Measurements from ENCODE around the gene EIPR1. TPM values are rescaled to one million over a fixed set of nuclear protein-coding genes. Genes with fewer than 3 reads are reported as not detected.

The EIPR1 gene
- total and polyA plus RNA-seq, 2 experiments from 2014 or later: 17.4 to 46.3 TPM

- H3K9me3 Mint-ChIP-seq: peaks cover 2% of the 10 kb centered on the region; the same call in 2 of the 3 replicates
- DNase-seq (ENCODE audit: low spot score) (no peak), ATAC-seq (no peak)
- Histone ChIP-seq H3K36me3 (ENCODE audit: insufficient read depth) (no peaks in the 10 kb centered on the region), H3K4me3 (no peak overlapping the region), H3K9me2 (ENCODE audit: insufficient read depth) (no peaks in the 10 kb centered on the region), H2AFZ (no peak overlapping the region), H3K4me1 (ENCODE audit: insufficient read depth) (no peaks in the 10 kb centered on the region), H3K27me3 (ENCODE audit: insufficient read depth) (no peaks in the 10 kb centered on the region), H3K4me2 (no peak overlapping the region), H4K20me1 (replicated peaks; ENCODE audit: insufficient read depth) (no peaks in the 10 kb centered on the region), H3K27ac (ENCODE audit: low read depth) (no peak overlapping the region), H3K79me2 (replicated peaks; ENCODE audit: insufficient read depth) (no peaks in the 10 kb centered on the region), H3F3A (replicated peaks; ENCODE audit: low read depth) (no peaks in the 10 kb centered on the region)
- H3K27me3 Mint-ChIP-seq (ENCODE audit: insufficient read depth, low read depth, poor library complexity): peaks cover 13% of the 10 kb centered on the region
- no peak overlapping the region for H3K4me3 Mint-ChIP-seq
- no peaks in the 10 kb centered on the region for H3K4me1 Mint-ChIP-seq
- peak overlapping the region; percentile 44; the same call in 1 of the 2 replicates for H3K27ac Mint-ChIP-seq
- no peak for TF ChIP-seq ZNF331 (CRISPR knock-in tag; IDR thresholded peaks at IDR 0.05; ENCODE audit: low read depth)
- TF ChIP-seq JUNB (IDR thresholded peaks at IDR 0.05; ENCODE audit: unreplicated experiment): no peak
- TF ChIP-seq EZH2phosphoT487 (IDR thresholded peaks at IDR 0.05; ENCODE audit: unreplicated experiment): no peak
- no peak for TF ChIP-seq STAT1 (IDR thresholded peaks at IDR 0.05; ENCODE audit: unreplicated experiment)
- no peak for TF ChIP-seq REST (IDR thresholded peaks at IDR 0.05; ENCODE audit: unreplicated experiment)
- no peak for TF ChIP-seq EZH2 (IDR thresholded peaks at IDR 0.05; ENCODE audit: low read depth, unreplicated experiment)
- TF ChIP-seq CTCF (conservative IDR thresholded peaks at IDR 0.05; ENCODE audit: low read depth in 2 of 2): no peak
- peaks cover 7% of the 10 kb centered on the region; the same call in 1 of the 3 replicates for H3K36me3 Mint-ChIP-seq (ENCODE audit: low read depth)
Observed at GRCh38 chr2:3175568-3175955, 202.1 kb downstream of the EIPR1 start.

GRCh38 chr2:3174626-3175567 is 202.7 kb downstream of the EIPR1 start:
- H3K9me2 ChIP-seq (ENCODE audit: insufficient read depth): no peaks in the 10 kb centered on the region
- no peaks in the 10 kb centered on the region for H3K4me1 Mint-ChIP-seq
- H3K27me3 Mint-ChIP-seq (ENCODE audit: insufficient read depth, low read depth, poor library complexity): peaks cover 10% of the 10 kb centered on the region
- H3F3A ChIP-seq (replicated peaks; ENCODE audit: low read depth): no peaks in the 10 kb centered on the region
- H3K27me3 ChIP-seq (ENCODE audit: insufficient read depth): no peaks in the 10 kb centered on the region
- no peak overlapping the region for H3K4me3 Mint-ChIP-seq
- no peaks in the 10 kb centered on the region for H3K36me3 ChIP-seq (ENCODE audit: insufficient read depth)
- no peaks in the 10 kb centered on the region for H3K79me2 ChIP-seq (replicated peaks; ENCODE audit: insufficient read depth)
- no peak overlapping the region for H3K27ac ChIP-seq (ENCODE audit: low read depth)
- DNase-seq (ENCODE audit: low spot score) (no peak), ATAC-seq (no peak)
- H2AFZ ChIP-seq: no peak overlapping the region
- H3K9me3 Mint-ChIP-seq: no peaks in the 10 kb centered on the region; the same call in 2 of the 3 replicates
- no peak overlapping the region for H3K27ac Mint-ChIP-seq
- no peaks in the 10 kb centered on the region for H4K20me1 ChIP-seq (replicated peaks; ENCODE audit: insufficient read depth)
- H3K4me2 ChIP-seq: no peak overlapping the region
- H3K4me1 ChIP-seq (ENCODE audit: insufficient read depth): no peaks in the 10 kb centered on the region
- H3K4me3 ChIP-seq: no peak overlapping the region
- H3K36me3 Mint-ChIP-seq (ENCODE audit: low read depth): peaks cover 7% of the 10 kb centered on the region; the same call in 1 of the 3 replicates
- TF ChIP-seq REST (IDR thresholded peaks at IDR 0.05; ENCODE audit: unreplicated experiment) (no peak), ZNF331 (CRISPR knock-in tag; IDR thresholded peaks at IDR 0.05; ENCODE audit: low read depth) (no peak), JUNB (IDR thresholded peaks at IDR 0.05; ENCODE audit: unreplicated experiment) (no peak), STAT1 (IDR thresholded peaks at IDR 0.05; ENCODE audit: unreplicated experiment) (no peak)
